NCI-H2196 (cell line): ENCODE measurements around the gene SUZ12.
"Not testable (repeated sequence)": the region's sequence is repeated elsewhere in the genome, so short reads cannot be mapped to it uniquely, and the experiment has no call there.

Source experiments
- DNase-seq: peaks from one replicate; lab custom pipeline; 2025; ENCODE audit not compliant: unreplicated experiment; lab: John Stamatoyannopoulos, UW

The SUZ12 gene

DNA sequence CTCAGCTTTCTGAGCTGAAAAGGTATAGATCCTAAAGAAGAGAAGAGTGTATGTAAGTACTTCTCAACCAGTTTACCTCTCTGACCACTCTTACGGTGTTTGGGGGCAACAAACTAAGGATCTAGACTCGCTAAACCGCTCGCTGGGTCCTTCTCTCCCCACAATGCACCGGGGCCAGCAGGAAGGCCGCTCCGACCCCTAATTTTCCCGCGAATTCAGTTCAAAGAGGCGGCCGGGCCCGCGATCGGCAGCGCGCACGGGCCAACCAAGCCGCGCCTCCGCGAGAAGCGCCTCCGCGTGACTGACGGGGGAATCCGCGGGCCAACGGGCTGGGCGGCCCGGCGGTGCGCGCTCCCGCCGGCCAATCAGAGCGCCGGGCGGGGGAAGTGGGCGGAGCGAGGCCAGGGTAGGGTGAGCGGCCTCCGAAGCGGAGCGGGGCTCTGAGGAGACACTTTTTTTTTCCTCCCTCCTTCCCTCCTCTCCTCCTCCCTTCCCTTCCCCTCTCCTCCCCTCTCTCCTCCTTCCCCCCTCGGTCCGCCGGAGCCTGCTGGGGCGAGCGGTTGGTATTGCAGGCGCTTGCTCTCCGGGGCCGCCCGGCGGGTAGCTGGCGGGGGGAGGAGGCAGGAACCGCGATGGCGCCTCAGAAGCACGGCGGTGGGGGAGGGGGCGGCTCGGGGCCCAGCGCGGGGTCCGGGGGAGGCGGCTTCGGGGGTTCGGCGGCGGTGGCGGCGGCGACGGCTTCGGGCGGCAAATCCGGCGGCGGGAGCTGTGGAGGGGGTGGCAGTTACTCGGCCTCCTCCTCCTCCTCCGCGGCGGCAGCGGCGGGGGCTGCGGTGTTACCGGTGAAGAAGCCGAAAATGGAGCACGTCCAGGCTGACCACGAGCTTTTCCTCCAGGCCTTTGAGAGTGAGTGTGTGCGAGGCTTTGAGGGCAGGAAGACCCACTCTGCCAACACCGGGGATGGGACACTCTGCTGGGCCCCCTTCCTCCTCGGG is at the start of gene SUZ12:
SUZ12 (plus strand) TSS at position 393 of the 995 bp plus-strand sequence; CDS start at position 633, 240 bp downstream.
- peak; percentile 76 for DNase-seq

DNA sequence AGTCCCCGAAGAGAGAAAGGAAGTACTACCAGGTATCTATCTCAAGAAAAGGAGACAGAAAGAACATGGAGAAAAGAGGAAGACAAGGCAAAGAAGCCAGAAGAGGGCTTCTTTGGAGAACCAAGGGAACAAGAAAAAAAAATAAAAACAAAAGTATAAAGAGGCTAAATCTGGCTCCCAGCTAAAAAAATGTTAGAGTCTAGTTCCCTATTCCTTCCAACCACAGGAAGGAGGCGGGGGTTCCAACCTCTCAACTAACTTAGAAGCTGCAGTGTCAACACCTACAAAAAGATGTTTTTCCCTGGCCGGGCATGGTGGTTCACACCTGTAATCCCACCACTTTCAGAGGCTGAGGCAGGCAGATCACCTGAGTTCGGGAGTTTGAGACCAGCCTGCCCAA is 48.7 kb upstream of the SUZ12 start:
- no peak for DNase-seq

DNA sequence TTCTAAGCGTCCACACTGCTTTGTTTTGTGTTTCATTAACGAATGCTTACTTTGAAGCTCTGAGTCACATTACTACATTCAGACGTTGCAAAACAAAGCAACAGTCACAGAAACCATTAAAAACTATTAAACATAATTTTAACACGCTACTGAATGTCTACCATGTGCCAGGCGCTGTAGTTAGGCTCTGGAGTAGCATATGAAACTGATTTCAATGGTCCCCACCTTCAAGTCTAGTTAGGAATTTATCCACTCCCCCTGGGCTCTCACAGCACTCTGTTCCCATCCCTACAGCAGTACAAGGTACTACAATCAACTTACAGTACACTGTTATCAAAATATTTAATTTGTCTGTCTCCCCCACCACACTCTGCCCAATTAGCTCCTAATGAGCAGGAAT is 35.9 kb upstream of the SUZ12 start:
- no peak for DNase-seq

DNA sequence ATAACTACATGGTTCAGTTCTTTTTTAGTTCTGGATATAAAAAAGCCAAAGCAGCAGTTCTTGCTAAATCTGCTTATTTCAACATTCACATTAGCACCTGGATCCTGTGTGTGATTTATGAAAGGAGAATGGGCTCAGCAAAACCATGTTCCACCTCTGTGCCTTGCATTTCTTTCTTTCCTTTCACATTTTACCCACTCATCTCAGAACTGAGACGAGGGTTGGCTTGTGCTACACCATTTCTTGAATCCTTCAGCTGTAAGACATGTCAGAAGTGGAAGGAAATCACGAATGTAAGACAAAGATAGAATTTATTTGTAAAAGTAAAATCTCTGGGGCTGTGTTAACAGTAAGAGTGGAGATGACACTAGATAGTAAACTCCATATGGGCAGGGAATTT is 34.1 kb upstream of the SUZ12 start:
- DNase-seq = no peak

DNA sequence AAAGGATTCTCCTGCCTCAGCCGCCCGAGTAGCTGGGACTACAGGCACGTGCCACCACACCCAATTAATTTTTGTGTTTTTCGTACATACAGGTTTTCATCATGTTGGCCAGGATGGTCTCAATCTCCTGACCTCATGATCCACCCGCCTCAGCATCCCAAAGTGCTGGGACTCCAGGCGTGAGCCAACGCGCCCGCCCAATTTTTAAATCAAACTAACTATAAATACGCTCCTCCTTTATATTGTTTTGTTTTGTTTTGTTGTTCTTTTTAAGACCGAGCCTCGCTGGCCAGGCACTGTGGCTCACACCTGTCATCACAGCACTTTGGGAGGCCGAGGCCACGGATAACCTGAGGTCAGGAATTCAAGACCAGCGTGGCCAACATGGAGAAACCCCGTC is 33.4 kb upstream of the SUZ12 start:
- no peak for DNase-seq

DNA sequence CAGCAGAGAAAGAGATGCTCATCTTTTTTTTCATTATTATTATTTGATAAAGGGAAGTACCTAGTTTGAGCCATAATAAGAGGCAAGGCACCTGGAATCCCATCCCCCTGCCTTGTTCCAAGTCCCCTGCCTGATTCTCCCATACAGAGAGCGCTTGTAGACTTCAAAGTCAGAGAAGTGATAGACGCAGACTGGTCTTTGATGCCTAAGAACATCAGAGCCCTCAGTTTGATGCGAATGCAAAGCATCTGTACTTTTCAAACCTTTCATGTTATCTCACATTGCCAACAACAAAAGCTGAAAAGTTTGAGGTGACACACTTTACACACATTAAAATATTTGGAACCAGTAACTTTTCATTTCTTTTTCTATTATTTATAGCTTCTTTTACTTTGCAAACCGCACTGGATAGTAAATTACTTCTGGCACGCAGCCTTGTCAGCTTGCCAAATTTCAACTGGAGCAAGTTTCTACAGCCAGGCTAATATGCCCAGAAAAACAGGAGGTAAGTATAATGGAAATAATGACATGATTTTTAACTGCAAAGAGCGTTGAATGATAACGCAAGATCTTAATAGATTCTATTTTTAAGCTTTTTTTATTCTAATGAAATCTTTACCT is 29.4 kb upstream of the SUZ12 start:
- no peak for DNase-seq

DNA sequence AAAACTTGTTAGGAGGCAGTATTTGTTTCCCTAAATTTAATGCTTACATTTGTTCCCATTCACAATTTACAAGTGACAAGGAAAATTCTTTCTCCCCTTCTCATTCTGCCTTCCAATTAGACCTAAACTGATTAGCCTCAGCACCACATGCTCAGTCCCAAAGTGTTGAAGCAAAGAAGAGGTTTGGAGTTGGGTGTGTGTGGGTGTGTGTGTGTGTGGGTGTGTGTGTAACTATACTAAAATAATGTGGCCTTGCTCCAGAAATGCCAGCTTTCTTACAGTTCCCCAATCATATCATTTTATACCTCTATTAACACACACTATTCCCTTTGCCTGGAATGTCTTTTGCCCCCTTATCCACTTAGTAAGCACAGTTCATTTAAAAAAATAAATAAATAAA is 28.4 kb upstream of the SUZ12 start:
- DNase-seq = no peak

DNA sequence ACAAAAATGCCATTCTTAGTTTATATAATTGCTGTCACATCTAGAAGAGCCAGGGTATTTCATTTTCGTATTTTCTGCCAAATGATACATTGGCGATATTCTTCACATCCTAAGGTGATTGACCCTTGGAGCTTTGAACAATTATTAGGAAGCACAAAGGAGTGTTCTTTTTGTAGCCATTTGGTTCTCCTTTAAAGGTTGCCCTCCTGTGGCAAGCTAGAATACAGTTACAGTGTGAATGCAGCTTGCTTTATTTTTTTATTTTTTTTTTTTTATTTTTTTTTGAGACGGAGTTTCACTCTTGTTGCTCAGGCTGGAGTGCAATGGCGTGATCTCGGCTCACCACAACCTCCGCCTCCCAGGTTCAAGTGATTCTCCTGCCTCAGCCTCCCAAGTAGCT is 24.1 kb upstream of the SUZ12 start:
- DNase-seq = not testable (repeated sequence)

DNA sequence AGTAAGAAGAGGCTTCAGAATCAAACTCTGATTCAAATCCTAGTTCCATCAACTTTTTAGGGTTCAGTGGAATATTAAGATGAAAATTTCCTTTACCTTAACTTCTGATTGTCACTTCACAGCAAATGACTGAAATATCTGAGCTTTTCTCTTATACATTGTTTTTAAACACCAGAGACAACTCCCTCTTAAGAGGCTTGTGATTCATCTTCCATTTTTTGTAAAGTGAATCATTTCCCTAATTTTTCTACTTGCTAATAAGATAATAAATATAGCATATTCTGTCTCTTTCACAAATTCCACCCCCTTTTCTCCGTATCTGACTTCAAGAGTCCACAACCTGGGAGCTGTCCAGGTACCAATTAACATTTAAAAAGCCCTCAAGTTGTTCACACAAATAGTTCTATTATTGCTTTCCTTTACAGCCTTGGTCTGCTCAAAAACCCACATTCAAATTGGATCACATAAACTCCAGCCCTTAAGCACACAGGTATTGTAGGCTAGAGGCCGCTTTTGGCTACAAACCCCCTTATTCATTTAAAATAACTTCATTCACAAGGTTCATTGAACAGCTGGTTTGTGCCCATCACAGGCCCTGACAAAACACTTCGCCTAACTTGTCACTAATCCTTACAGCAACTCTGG is 21.2 kb upstream of the SUZ12 start:
- DNase-seq = no peak

DNA sequence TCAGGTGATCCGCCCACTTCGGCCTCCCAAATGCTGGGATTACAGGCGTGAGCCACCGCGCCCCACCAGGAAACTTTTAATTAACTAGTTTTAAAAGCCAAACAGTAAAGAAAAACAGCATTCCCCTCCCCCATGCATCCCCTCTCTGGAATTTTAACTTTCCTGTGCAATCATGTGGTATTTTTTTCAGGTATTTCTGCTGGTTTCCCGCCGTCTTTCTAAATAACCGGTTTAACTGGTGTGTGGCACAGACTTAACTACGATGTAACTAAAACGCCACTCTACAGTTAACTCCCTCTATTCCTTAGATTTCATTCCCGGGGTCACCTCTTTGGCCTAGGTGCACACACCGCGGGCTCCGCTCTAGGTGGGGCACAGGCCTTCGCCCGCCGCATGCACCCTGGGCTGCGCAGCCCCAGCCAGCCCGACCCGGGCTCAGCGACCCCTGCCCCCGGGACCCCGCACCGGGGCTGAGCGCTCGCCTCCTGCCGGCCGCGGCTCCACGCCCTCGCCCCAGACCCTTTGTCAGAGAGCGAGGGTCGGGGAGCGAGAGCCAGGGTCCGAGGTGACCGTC is 20.2 kb upstream of the SUZ12 start:
- no peak for DNase-seq

DNA sequence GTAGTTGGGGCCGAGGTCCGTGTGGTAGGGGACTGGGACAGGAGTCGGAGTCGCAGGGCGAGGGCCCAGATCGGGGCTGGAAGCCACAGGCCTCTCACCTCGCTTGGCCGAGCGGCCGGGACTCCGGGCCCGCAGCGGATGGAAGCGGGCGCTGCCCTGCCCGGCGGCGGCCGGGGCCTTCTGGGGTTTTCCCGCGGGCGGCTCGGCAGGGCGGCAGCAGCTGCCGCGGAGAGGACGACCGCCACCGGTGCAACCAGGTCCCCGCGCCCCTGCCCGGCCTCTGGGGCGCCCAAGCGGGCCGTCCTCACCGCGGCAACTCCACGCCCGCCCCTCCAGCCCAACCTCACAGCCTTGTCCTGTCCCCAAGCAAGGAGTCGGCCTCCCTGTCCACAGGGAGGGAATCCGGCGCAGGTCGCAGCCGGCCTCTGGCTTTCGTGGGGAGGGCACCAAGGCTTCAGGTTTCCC is 19.7 kb upstream of the SUZ12 start:
- no peak for DNase-seq

DNA sequence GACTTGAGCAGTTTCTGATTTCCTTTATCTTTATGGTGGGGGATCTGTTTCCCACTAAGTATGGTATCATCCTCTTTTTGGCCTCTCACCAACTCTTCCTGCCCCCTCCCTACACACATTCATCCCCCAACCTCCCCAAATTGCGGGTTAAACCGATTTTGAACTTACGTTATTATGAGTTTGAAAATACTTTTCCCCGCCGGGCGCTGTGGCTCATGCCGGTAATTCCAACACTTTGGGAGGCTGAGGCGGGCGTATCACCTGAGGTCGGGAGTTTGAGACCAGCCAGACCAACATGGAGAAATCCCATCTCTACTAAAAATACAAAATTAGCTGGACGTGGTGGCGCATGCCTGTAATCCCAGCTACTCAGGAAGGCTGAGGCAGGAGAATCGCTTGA is 19.1 kb upstream of the SUZ12 start:
- not testable (repeated sequence) for DNase-seq

DNA sequence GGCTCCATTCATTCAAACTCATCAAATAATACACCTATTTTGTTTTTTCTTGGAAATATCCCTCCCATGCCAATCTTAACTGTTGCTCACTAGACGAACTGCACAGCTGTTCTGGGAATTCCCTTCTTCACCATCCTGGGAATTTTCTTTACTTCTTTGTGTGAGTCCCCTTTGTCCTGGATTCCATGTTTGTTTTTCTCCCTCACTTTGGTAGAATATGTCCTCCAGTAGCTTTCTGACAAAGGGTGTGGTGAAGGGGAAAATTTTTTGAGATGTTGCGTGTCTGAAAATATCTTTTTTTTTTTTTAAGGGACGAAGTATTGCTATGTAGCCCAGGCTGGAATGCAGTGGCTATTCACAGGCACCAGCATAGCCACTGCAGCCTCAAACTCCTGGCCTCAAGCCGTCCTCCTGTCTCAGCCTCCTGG is 18.1 kb upstream of the SUZ12 start:
- DNase-seq = no peak

DNA sequence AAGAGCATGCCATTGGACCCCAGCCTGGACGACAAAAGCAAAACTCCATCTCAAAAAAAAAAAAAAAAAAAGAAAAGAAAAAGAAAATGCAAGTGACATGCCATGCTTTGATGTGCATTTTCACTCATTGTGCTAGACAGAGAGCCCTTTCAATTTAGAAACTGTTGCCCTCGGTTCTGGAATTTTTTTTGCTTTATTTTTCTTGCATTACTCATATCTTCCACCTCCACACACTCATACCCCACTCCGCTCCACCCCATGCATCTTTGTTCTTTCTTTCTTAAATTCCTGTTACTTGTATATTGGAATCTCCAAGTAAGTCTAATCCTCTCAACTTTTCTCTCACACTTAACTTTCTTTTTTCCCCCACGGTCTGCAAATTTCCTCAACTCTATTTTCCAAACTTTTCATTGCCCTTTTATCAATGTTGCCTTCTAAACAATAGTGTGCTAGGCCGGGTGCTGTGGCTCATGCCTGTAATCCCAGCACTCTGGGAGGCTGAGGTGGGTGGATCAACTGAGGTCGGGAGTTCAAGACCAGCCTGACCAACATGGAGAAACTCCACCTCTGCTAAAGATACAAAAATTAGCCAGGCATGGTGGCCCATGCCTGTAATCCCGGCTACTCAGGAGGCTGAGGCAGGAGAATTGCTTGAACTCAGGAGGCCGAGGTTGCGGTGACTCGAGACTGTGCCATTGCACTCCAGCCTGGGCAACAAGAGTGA is 16.8 kb upstream of the SUZ12 start:
- no peak for DNase-seq

DNA sequence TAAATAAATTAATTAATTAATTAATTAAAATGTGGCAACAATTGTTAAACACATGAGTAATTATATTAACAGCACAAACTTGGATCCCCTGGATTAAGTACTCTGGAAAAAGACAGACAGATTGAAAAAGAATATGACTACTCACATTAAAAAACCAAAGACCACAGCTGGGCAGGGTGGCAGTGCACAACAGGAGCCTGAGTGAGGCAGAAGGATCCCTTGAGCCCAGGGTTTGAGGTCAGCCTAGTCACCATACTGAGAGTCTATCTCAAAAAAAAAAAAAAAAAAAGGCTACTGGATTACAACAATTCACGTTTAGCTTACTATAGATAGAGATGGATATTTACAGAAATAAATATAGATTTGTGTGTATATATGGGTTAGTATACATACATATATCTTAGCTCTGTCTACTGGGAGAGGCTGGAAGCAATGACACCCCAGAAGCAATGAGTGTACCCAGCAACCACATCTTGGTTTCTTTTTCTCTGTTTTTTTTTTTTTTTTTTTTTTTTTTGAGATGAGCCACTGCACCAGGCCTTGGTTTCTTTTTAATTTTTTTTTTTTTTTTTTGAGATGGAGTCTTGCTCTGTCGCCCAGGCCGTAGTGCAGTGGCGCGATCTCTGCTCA is 10.6 kb upstream of the SUZ12 start:
- DNase-seq = no peak

DNA sequence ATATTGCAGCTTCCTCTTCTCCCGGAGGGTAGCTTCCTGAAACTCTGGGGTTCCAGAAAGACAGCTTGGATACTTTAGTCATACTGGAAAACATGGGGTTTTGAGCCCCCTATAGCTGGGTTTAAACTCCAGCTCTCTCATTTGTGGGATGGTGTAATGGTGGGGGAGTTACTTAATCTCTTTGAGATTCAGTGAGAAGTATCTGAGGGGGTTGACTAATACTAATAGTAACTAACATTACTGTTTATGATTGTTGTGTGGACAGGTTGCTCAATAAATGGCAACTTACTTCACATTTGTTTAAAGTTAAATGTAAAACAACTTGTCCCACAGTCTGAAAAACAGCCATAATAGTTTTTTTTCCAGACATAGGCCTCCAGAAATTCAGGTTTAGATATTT is 5.1 kb upstream of the SUZ12 start:
- DNase-seq = no peak

DNA sequence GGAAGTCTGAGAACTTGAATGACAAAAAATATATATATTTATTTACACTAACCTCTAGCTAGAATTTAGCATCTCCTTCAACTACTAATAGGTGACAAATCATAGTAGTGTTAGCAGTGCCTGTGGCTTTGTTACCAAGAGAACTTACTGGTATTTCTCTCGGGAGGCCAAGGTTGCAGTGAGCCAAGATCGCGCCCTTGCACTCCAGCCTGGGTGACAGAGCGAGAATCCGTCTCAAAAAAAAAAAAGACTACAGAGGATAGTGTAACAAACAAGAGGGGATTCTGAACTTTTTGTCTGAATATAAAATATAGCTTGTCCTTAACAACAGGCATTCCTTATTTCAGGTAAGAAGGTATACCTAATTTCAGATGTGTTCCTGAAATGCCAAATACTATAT is 1.3 kb upstream of the SUZ12 start:
- DNase-seq = no peak

DNA sequence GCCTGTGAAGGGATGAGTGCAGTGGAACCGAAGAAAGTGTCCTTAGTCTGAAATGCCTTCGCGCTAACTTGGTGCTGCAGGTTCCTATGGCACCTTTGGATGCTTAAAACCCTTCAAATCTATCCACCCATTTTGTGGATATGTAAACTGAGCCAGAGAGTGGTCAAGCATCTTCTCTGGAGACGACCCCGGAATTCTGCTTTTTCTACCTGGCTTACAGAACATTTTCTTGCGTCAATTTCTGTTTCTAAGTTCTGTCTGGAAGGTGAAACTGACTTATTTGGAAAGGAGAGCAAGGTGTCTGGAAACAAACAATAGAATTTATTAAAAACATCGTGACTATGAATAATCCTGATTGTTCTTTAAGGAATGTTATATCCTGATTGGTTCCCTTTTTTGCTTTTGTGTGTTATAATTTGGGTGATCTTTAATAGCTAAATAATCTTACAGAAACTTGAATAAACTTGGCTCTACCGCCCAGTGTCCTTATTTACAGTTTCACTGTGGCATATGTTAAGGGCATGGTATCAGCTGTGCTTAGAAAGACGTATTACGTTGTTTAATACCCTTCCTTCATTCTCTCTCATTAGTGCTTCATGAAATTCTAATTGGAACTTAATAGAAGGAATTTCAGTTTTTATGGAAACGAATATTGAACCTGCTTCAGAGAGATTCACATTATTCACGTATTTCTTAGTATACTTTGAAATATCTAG is 1.3 kb downstream of the SUZ12 start:
- DNase-seq = not testable (repeated sequence)

DNA sequence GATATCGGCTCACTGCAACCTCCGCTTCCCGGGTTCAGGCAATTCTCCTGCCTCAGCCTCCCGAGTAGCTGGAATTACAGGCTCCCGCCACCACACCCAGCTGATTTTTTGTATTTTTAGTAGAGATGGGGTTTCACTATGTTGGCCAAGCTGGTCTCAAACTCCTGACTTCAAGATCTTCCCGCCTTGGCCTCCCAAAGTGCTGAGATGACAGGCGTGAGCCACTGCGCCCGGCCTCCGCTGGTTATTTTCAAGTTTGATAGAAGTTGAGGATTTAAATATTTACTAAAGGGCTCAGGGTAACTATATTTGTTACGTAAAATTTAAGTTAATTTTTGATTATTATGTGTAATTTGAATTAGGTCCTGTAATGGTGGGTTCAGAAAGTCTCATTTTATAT is 5.1 kb downstream of the SUZ12 start:
- DNase-seq = not testable (repeated sequence)

DNA sequence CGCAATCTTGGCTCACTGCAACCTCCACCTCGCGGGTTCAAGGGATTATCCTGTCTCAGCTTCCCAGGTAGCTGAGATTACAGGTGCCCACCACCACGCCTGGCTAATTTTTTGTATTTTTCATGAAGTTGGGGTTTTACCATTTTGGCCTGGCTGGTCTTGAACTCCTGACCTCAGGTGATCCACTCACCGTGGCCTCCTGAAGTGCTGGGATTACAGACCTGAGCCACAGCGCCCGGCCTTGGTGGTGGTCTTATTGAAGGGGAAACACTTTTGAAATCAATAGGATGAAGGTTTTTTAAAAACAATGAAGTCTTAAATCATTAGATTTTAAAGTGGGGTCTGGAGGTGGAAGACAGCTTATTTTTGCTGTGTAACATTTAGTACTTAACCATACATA is 5.6 kb downstream of the SUZ12 start:
- not testable (repeated sequence) for DNase-seq
